ENCODE measurements around the gene RIPK1.

- no peak for TF ChIP-seq CTCF (conservative IDR thresholded peaks at IDR 0.05)
- no peak for TF ChIP-seq ZFX (IDR thresholded peaks at IDR 0.05)
These were observed 93.8 kb downstream of the RIPK1 start for GRCh38 chr6:3162067-3162497.

All from C4-2B (cell line).